GM12878 (cell line): Measurements from ENCODE around the gene BTBD9. TPM values are rescaled to one million over a fixed set of nuclear protein-coding genes. Genes with fewer than 3 reads are reported as not detected.
A peak's percentile ranks its signal among the peaks of the same experiment; 100 is the strongest.

ENCODE experiments used
- CREM ChIP-seq: IDR thresholded peaks from 2 replicates; pipeline ENCODE4 v1.6.1; 2014; ENCODE audit warnings: antibody characterized with exemption, low read depth
- IKZF2 ChIP-seq, 2 experiments: fragments of 450-650 bp; IDR thresholded peaks; 2 replicates each; pipeline ENCODE4 v1.6.1; 2017; ENCODE audit warnings: mild to moderate bottlenecking in 2 of 2, moderate library complexity in 2 of 2
- JUNB ChIP-seq: IDR thresholded peaks from 2 replicates; pipeline ENCODE4 v1.6.1; 2016; ENCODE audit warnings: antibody characterized with exemption, mild to moderate bottlenecking
- MEF2A ChIP-seq: IDR thresholded peaks from 2 replicates; pipeline ENCODE4 v1.6.1; 2011; ENCODE audit warnings: low read depth, mild to moderate bottlenecking, low read length, moderate library complexity; ENCODE audit not compliant: insufficient read depth
- MEF2B ChIP-seq: fragments of 450-650 bp; IDR thresholded peaks from 2 replicates; pipeline ENCODE4 v1.6.1; 2018; ENCODE audit warnings: mild to moderate bottlenecking, moderate library complexity; ENCODE audit not compliant: partially characterized antibody, poor library complexity, severe bottlenecking
- MTA3 ChIP-seq: IDR thresholded peaks from 2 replicates; pipeline ENCODE4 v1.6.1; 2012; ENCODE audit warnings: low read length, inconsistent platforms, borderline replicate concordance
- MYC ChIP-seq: IDR thresholded peaks from 2 replicates; pipeline ENCODE4 v1.6.1; 2011; ENCODE audit warnings: mild to moderate bottlenecking, low read length, moderate library complexity, inconsistent platforms; ENCODE audit not compliant: insufficient read depth, insufficient replicate concordance, insufficient read length, severe bottlenecking
- NRF1 ChIP-seq: conservative IDR thresholded peaks from 2 replicates; pipeline ENCODE4 v1.6.1; 2011; ENCODE audit warnings: mild to moderate bottlenecking, low read depth, low read length, improper control_type of control experiment
- POU2F2 ChIP-seq: IDR thresholded peaks from 3 replicates; pipeline ENCODE4 v1.6.1; 2011; ENCODE audit warnings: low read depth, mild to moderate bottlenecking, low read length, borderline replicate concordance
- PRDM15 ChIP-seq: fragments of 450-650 bp; formaldehyde crosslinking; IDR thresholded peaks from 2 replicates; pipeline ENCODE4 v1.4.0; 2020; ENCODE audit warnings: mild to moderate bottlenecking, moderate library complexity
- RAD21 ChIP-seq: IDR thresholded peaks from 2 replicates; pipeline ENCODE4 v1.6.1; 2011; ENCODE audit warnings: mild to moderate bottlenecking, low read depth, low read length, moderate library complexity; ENCODE audit not compliant: insufficient read depth
- RUNX3 ChIP-seq: IDR thresholded peaks from 2 replicates; pipeline ENCODE4 v1.6.1; 2012; ENCODE audit warnings: low read length, inconsistent platforms
- ZBTB33 ChIP-seq: fragments of 450-650 bp; IDR thresholded peaks from 2 replicates; pipeline ENCODE4 v1.6.1; 2017; ENCODE audit warnings: mild to moderate bottlenecking
- ZNF687 ChIP-seq: fragments of 450-650 bp; IDR thresholded peaks from 2 replicates; pipeline ENCODE4 v1.6.1; 2017; ENCODE audit warnings: mild to moderate bottlenecking, moderate library complexity
- polyA plus RNA-seq, 11 experiments: library from polyadenylated mRNA; depleted of rRNA in 4 of 11; unstranded in 6 of 11; stranded (reverse) in 5 of 11; fragments of >200 nt; fragmentation: Nextera tagmentation in 4 of 11; fragmentation: Illumina TruSeq in 1 of 11; extraction: Ambion mirVana in 4 of 11; extraction: Trizol in 1 of 11; gene quantifications; 1 replicate in 1 of 11; 2 replicates in 10 of 11; pipeline versions ENCODE4 v1.2.1 to v1.2.3, GENCODE V29; 2011 to 2016; ENCODE audit warnings: inconsistent platforms in 2 of 11, missing spikeins in 2 of 11, low read depth in 1 of 11
- total RNA-seq, 4 experiments: library from RNA; depleted of rRNA in 3 of 4; stranded (reverse); fragments of >200 nt in 3 of 4; fragmentation: Illumina TruSeq in 1 of 4; extraction: Trizol in 1 of 4; gene quantifications; 2 replicates each; pipeline versions ENCODE4 v1.2.1 to v1.2.3, GENCODE V29; 2013 to 2021

BTBD9 gene
- total and polyA plus RNA-seq, 10 of the 15 experiments (the other 5 are each of a cell fraction or from before 2014, with no cell fraction given): 0.22 to 8.6 (median 4.6) TPM

GRCh38 chr6:38307740-38308139 lies 332.0 kb downstream of the BTBD9 start (continued):
- TF ChIP-seq POU2F2 (peak; percentile 73; the same call in 1 of the 3 replicates), MYC (no peak), JUNB (0 out of 2 replicates have a peak, but pooled peaks have one; percentile 45), MEF2A (peak; percentile 85), ZNF687 (no peak), MTA3 (0 out of 2 replicates have a peak, but pooled peaks have one; percentile 39), RUNX3 (peak; percentile 65), IKZF2 (IDR thresholded peaks at IDR 0.05) (peak; percentile 37 to 44; a peak in 2 of 4 replicates), NRF1 (no peak), ZBTB33 (no peak), RAD21 (0 out of 2 replicates have a peak, but pooled peaks have one; percentile 4), MEF2B (peak; percentile 92), CREM (peak; percentile 18; the same call in 1 of the 2 replicates), PRDM15 (no peak)
